Upper lobe of left lung (tissue), 6 donors: ENCODE measurements around the gene ZDHHC4. TPM values are rescaled to one million over a fixed set of nuclear protein-coding genes. Genes with fewer than 3 reads are reported as not detected.

Source experiments
- ATAC-seq, 2 donors: fragments of 200-7000 bp; cut with Tn5 transposase; one replicate each; pipeline ENCODE4 v1.9.1; 2022; ENCODE audit warnings: mild to moderate bottlenecking in 2 of 2, moderate library complexity in 2 of 2; ENCODE audit not compliant: low FRiP score in 2 of 2
- DNase-seq, 2 donors: peaks; one replicate each; pipeline ENCODE4 v3.0.0-alpha.2; 2019 to 2020
- H3K27ac ChIP-seq, 4 donors: fragments of 200-600 bp; sonication (generic); one replicate each; pipeline ENCODE4 v1.5.1; 2016 to 2019
- H3K27me3 ChIP-seq, 4 donors: fragments of 200-600 bp; sonication (generic); one replicate each; pipeline ENCODE4 v1.5.1; 2017 to 2019
- H3K36me3 ChIP-seq, 4 donors: fragments of 200-600 bp; sonication (generic); one replicate each; pipeline ENCODE4 v1.5.1; 2016 to 2019
- H3K4me1 ChIP-seq, 4 donors: fragments of 200-600 bp; sonication (generic); one replicate each; pipeline ENCODE4 v1.5.1; 2018 to 2019
- H3K4me3 ChIP-seq, 4 donors: fragments of 200-600 bp; sonication (generic); one replicate each; pipeline ENCODE4 v1.5.1; 2017 to 2019; ENCODE audit warnings: mild to moderate bottlenecking in 2 of 4, moderate library complexity in 1 of 4
- H3K9me3 ChIP-seq, 4 donors: fragments of 200-600 bp; sonication (generic); one replicate each; pipeline ENCODE4 v1.5.1; 2018 to 2019
- CTCF ChIP-seq, 6 experiments: fragments of 450-650 bp in 4 of 6; fragments of 200-600 bp in 2 of 6; sonication (generic) in 2 of 6; IDR thresholded peaks; one replicate each; pipeline ENCODE4 v1.5.1; 2016 to 2019; ENCODE audit warnings: antibody characterized with exemption in 6 of 6
- EP300 ChIP-seq, 4 donors: sonication (generic); formaldehyde crosslinking; IDR thresholded peaks; one replicate each; pipeline ENCODE4 v1.5.1; 2017; ENCODE audit warnings: antibody characterized with exemption in 4 of 4, control low read depth in 2 of 4
- POLR2A ChIP-seq, 4 donors: fragments of 450-650 bp; IDR thresholded peaks; one replicate each; pipeline ENCODE4 v1.5.1; 2016 to 2017; ENCODE audit warnings: antibody characterized with exemption in 4 of 4, mild to moderate bottlenecking in 2 of 4
- POLR2AphosphoS5 ChIP-seq, 2 donors: sonication (generic); formaldehyde crosslinking; IDR thresholded peaks; one replicate each; pipeline ENCODE4 v1.5.1; 2017; ENCODE audit warnings: antibody characterized with exemption in 2 of 2
- WGBS, 2 donors: methylation state at CpG; one replicate each; pipeline ENCODE4 v1.1.5; 2017 to 2018; 5-methylcytosine and 5-hydroxymethylcytosine counted together
- total RNA-seq, 6 donors: library from RNA; depleted of rRNA in 4 of 6; stranded (reverse); fragments of >200 nt in 4 of 6; gene quantifications; one replicate each; pipeline versions ENCODE4 v1.1.0 to v1.2.1, GENCODE V29; 2016 to 2021
- donor health status: DM: no; HTN: no; CAD: no; lungs with moderate emphysema.
- donor health status: DM: no; HTN: yes; CAD: no; lungs with severe emphysema.

The ZDHHC4 gene
- total RNA-seq, 6 donors from 2014 or later: 24.2 to 57.9 (median 48.4) TPM

- WGBS, 2 donors: 5 to 12% methylated on average over 6 to 16 of the region's 104 CpGs
- no peaks in the 10 kb centered on the region for H3K9me3 ChIP-seq
- peak within 1 kb of the TSS; percentile 70 to 89 (median 78) for H3K4me3 ChIP-seq
- ATAC-seq (peak; percentile 45 to 90), DNase-seq (peak; percentile 61 to 95)
- TF ChIP-seq POLR2AphosphoS5 (IDR thresholded peaks at IDR 0.05) (peak; percentile 22 to 62), CTCF (IDR thresholded peaks at IDR 0.05) (no peak), POLR2A (IDR thresholded peaks at IDR 0.05) (peak in 1 of 4 donors; percentile 83)
- H3K27ac ChIP-seq: peak within 1 kb of the TSS; percentile 73 to 93 (median 86)
- H3K36me3 ChIP-seq: peaks cover 0 to 16% (median 8%) of the 10 kb centered on the region in 4 donors
- H3K27me3 ChIP-seq: no peaks in the 10 kb centered on the region
- H3K4me1 ChIP-seq: peaks cover 22 to 42% (median 30%) of the 10 kb centered on the region in 4 donors
Measured at GRCh38 chr7:6636741-6637543, 59.7 kb downstream of the ZDHHC4 start, which contains the start of gene ZNF316. Gene ZNF316, plus strand, starts transcription at chr7:6637318. Its CDS starts 5,092 bp downstream, at chr7:6642410.

- H3K27me3 ChIP-seq: no peaks in the 10 kb centered on the region
- H3K4me3 ChIP-seq: peak overlapping the region; percentile 70 to 89 (median 78)
- peak in 1 of 2 donors; percentile 54 for ATAC-seq
- WGBS, 2 donors: 10 to 19% methylated on average over 3 to 6 of the region's 60 CpGs
- DNase-seq: peak; percentile 44 to 89
- TF ChIP-seq POLR2AphosphoS5 (IDR thresholded peaks at IDR 0.05) (no peak), EP300 (IDR thresholded peaks at IDR 0.05) (no peak), POLR2A (IDR thresholded peaks at IDR 0.05) (no peak), CTCF (IDR thresholded peaks at IDR 0.05) (peak in 4 of 6 experiments; percentile 20 to 43 (median 36))
- H3K36me3 ChIP-seq: peaks cover 0 to 23% (median 15%) of the 10 kb centered on the region in 4 donors
- H3K27ac ChIP-seq: peak overlapping the region; percentile 44 to 93 (median 72)
- no peaks in the 10 kb centered on the region for H3K9me3 ChIP-seq
- H3K4me1 ChIP-seq: peaks cover 22 to 42% (median 30%) of the 10 kb centered on the region in 4 donors
Measured at GRCh38 chr7:6637544-6638229, 60.4 kb downstream of the ZDHHC4 start.

Other genes starting within 250 kb of the ZDHHC4 start
- gene FAM220A, start 228.5 kb upstream of the ZDHHC4 start, total RNA-seq: 10 to 100 TPM in 3 of 6 donors, 1 to 10 TPM in 3; 4.6 to 17.1 (median 10.3) TPM
- 100 to 1,000 TPM; 108 to 272 (median 184) TPM for gene RAC1, start 202.9 kb upstream of the ZDHHC4 start, total RNA-seq
- 10 to 100 TPM; 26.6 to 53.8 (median 36.7) TPM for gene DAGLB, start 129.5 kb upstream of the ZDHHC4 start, total RNA-seq
- 100 to 1,000 TPM in 1 of 6 donors, 10 to 100 TPM in 5; 35.6 to 120 (median 92.7) TPM for gene KDELR2, start 93.3 kb upstream of the ZDHHC4 start, total RNA-seq
- gene GRID2IP, start 26.0 kb upstream of the ZDHHC4 start, total RNA-seq: 1 to 10 TPM in 2 of 6 donors, under 1 TPM in 3, not detected in 1; 0.30 to 1.3 (median 0.63) TPM
- 10 to 100 TPM; 23.4 to 61.8 (median 35.4) TPM for gene INTS15, start 12.6 kb downstream of the ZDHHC4 start, total RNA-seq
- 10 to 100 TPM in 2 of 6 donors, 1 to 10 TPM in 4; 2.9 to 11.9 (median 7.0) TPM for gene ZNF853, start 38.2 kb downstream of the ZDHHC4 start, total RNA-seq
- gene ZNF316, start 59.9 kb downstream of the ZDHHC4 start, total RNA-seq: 100 to 1,000 TPM in 1 of 6 donors, 10 to 100 TPM in 5; 31.6 to 132 (median 43.1) TPM
- 10 to 100 TPM; 15.8 to 28.5 (median 23.9) TPM for gene ZNF12, start 129.5 kb downstream of the ZDHHC4 start, total RNA-seq
- gene RSPH10B2, start 176.6 kb downstream of the ZDHHC4 start, total RNA-seq: 10 to 100 TPM in 1 of 6 donors, 1 to 10 TPM in 4, under 1 TPM in 1; 0.49 to 20.1 (median 4.3) TPM
- 100 to 1,000 TPM in 1 of 6 donors, 10 to 100 TPM in 5; 25.9 to 123 (median 44.3) TPM for gene CCZ1B, start 248.8 kb downstream of the ZDHHC4 start, total RNA-seq